Calu3 (cell line): ENCODE data around the gene NCOR1. TPM values are rescaled to one million over a fixed set of nuclear protein-coding genes. Genes with fewer than 3 reads are reported as not detected.
"Not testable (repeated sequence)": the region's sequence is repeated elsewhere in the genome, so short reads cannot be mapped to it uniquely, and the experiment has no call there.

Experiments
- BruUV-seq: library from RNA; stranded (reverse); fragments of 400-500 nt; replicated peaks from 2 replicates; lab custom pipeline; 2021; lab: Mats Ljungman, UMichigan
- CTCF ChIA-PET: fragments of 300-600 bp; sonication (Branson Sonifier 250); formaldehyde crosslinking; loops from one replicate; lab custom pipeline; 2022; ENCODE audit warnings: antibody characterized with exemption; lab: Charles Lee
- DNase-seq: peaks from one replicate; pipeline ENCODE4 v3.0.0; 2022
- H3K27ac Mint-ChIP-seq: one replicate; pipeline ENCODE4 v1.8.0; 2022; ENCODE audit warnings: mixed read lengths; ENCODE audit not compliant: unreplicated experiment
- H3K27me3 Mint-ChIP-seq: one replicate; pipeline ENCODE4 v1.8.0; 2022; ENCODE audit warnings: mixed read lengths; ENCODE audit not compliant: unreplicated experiment
- H3K36me3 Mint-ChIP-seq: one replicate; pipeline ENCODE4 v1.8.0; 2022; ENCODE audit warnings: mild to moderate bottlenecking, moderate library complexity, mixed read lengths; ENCODE audit not compliant: insufficient read depth, unreplicated experiment
- H3K4me1 Mint-ChIP-seq: one replicate; pipeline ENCODE4 v1.8.0; 2022; ENCODE audit warnings: mild to moderate bottlenecking, low read depth, mixed read lengths; ENCODE audit not compliant: unreplicated experiment
- H3K4me3 Mint-ChIP-seq: one replicate; pipeline ENCODE4 v1.8.0; 2022; ENCODE audit warnings: mild to moderate bottlenecking, low read depth, moderate library complexity, mixed read lengths; ENCODE audit not compliant: unreplicated experiment
- H3K9me3 Mint-ChIP-seq: one replicate; pipeline ENCODE4 v1.8.0; 2022; ENCODE audit warnings: low read depth, mixed read lengths; ENCODE audit not compliant: unreplicated experiment
- intact Hi-C: fragments of 100-400 bp; cut with micrococcal nuclease; formaldehyde crosslinking; loops from one replicate; pipeline ENCODE4 v1.10.0; 2022; ENCODE audit not compliant: unreplicated experiment
- total RNA-seq: library from RNA; stranded (reverse); gene quantifications from 2 replicates; pipeline ENCODE4 v1.2.3, GENCODE V29; 2022
- TF ChIP-seq, protein P1 (sequence below): fragments of 200-600 bp; IDR thresholded peaks from one replicate; pipeline ENCODE4 v1.8.0; 2022; ENCODE audit warnings: antibody characterized with exemption; ENCODE audit not compliant: unreplicated experiment

The NCOR1 gene
- total RNA-seq, 1 experiment from 2014 or later = 84.0 TPM

DNA sequence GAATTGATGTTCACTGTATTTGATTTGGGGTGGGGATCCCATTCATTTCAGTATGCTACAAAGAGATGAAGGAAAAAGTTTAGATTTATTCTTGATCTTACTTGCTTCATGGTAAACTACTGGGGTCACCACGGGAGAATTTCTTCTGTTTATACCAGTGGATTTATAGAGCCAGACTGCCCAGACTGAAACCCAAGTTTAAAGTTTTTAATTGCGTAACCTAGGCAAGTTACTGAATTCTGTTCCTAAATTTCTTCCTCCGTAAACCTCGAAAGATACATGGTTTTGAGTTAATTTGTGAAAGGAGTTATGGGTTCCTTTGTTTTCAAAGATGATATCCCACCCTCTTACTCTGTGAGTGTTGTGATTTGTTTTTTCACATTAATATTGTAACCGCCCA, 28.1 kb upstream of the NCOR1 start:
- no peak overlapping the region for H3K27ac Mint-ChIP-seq
- CTCF ChIA-PET = no interaction called here
- H3K27me3 Mint-ChIP-seq = no peaks in the 10 kb centered on the region
- no peaks in the 10 kb centered on the region for H3K36me3 Mint-ChIP-seq
- BruUV-seq = no TSS peak
- H3K9me3 Mint-ChIP-seq = no peaks in the 10 kb centered on the region
- peaks cover 19% of the 10 kb centered on the region for H3K4me1 Mint-ChIP-seq
- intact Hi-C loops = no loop called here
- no peak overlapping the region for H3K4me3 Mint-ChIP-seq
- TF ChIP-seq, protein P1, sequence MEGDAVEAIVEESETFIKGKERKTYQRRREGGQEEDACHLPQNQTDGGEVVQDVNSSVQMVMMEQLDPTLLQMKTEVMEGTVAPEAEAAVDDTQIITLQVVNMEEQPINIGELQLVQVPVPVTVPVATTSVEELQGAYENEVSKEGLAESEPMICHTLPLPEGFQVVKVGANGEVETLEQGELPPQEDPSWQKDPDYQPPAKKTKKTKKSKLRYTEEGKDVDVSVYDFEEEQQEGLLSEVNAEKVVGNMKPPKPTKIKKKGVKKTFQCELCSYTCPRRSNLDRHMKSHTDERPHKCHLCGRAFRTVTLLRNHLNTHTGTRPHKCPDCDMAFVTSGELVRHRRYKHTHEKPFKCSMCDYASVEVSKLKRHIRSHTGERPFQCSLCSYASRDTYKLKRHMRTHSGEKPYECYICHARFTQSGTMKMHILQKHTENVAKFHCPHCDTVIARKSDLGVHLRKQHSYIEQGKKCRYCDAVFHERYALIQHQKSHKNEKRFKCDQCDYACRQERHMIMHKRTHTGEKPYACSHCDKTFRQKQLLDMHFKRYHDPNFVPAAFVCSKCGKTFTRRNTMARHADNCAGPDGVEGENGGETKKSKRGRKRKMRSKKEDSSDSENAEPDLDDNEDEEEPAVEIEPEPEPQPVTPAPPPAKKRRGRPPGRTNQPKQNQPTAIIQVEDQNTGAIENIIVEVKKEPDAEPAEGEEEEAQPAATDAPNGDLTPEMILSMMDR = no peak
- DNase-seq = no peak

GRCh38 chr17:16241906-16242399, 26.6 kb upstream of the NCOR1 start:
- intact Hi-C loops = no loop called here
- Mint-ChIP-seq H3K4me1 (peaks cover 12% of the 10 kb centered on the region), H3K4me3 (no peak overlapping the region), H3K27ac (no peak overlapping the region), H3K27me3 (no peaks in the 10 kb centered on the region), H3K36me3 (no peaks in the 10 kb centered on the region), H3K9me3 (no peaks in the 10 kb centered on the region)
- BruUV-seq = no TSS peak
- TF ChIP-seq, protein P1 = no peak
- CTCF ChIA-PET = no interaction called here
- no peak for DNase-seq

GRCh38 chr17:16239931-16240330, 24.6 kb upstream of the NCOR1 start:
- Mint-ChIP-seq H3K4me1 (peaks cover 8% of the 10 kb centered on the region), H3K27me3 (no peaks in the 10 kb centered on the region), H3K27ac (no peak overlapping the region), H3K36me3 (no peaks in the 10 kb centered on the region), H3K4me3 (no peak overlapping the region), H3K9me3 (no peaks in the 10 kb centered on the region)
- DNase-seq = no peak
- CTCF ChIA-PET = no interaction called here
- BruUV-seq = no TSS peak
- intact Hi-C loops = no loop called here
- TF ChIP-seq, protein P1 = no peak

DNA sequence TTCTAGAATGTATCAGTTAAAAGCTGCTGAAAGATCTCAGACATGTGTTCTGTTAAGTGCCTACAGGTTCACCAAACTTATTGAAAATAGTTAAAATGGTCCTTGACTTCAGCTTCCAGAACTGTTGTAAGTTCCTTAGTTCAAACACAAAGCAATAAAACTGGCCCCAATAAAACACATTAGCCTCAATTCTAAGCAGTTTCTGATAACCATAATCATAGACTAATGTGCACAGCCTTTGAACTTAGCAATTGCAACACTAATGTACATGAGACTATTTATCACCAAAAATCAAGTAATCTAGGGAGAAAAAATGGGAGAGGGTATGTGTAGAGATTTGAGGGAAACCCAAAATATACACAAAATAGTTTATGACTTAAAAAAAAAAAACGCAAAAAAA, 17.1 kb upstream of the NCOR1 start:
- Mint-ChIP-seq H3K27me3 (no peaks in the 10 kb centered on the region), H3K4me1 (no peaks in the 10 kb centered on the region), H3K27ac (no peak overlapping the region), H3K4me3 (no peak overlapping the region), H3K9me3 (no peaks in the 10 kb centered on the region), H3K36me3 (no peaks in the 10 kb centered on the region)
- BruUV-seq = no TSS peak
- CTCF ChIA-PET = no interaction called here
- intact Hi-C loops = no loop called here
- TF ChIP-seq, protein P1 = no peak
- DNase-seq = no peak

DNA sequence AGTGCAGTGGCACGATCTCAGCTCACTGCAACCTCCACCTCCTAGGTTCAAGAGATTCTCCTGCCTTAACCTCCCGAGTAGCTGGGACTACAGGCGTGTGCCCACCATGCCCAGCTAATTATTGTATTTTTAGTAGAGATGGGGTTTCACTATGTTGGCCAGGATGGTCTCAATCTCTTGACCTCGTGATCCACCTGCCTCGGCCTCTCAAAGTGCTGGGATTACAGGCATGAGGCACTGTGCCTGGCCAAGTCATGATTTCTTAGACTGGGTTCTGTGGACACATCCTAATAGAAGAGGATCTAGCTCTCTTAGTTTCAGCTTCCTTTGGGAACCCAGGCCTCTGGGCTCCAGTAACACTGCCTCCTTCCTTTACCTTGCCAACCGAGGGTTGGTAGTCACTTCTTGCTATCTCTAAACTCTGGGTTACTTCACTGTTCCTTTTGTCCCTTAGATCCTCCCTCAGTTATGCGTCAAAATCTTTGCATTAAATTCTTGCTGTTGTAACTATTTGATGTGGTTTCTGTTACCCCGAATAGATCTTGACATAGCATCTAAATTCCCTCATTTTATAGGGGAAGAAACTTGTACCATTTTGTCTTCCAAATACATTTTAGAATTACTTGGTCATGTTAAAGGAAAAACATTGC, 14.7 kb upstream of the NCOR1 start:
- intact Hi-C loops, H3K36me3 Mint-ChIP-seq, CTCF ChIA-PET, BruUV-seq, H3K27ac Mint-ChIP-seq, H3K27me3 Mint-ChIP-seq, H3K9me3 Mint-ChIP-seq, H3K4me3 Mint-ChIP-seq, DNase-seq, H3K4me1 Mint-ChIP-seq: not testable (repeated sequence)
